ENCODE results near the gene NOD1.

- TF ChIP-seq CTCF (IDR thresholded peaks at IDR 0.05; ENCODE audit: insufficient read depth, low read length) (no peak), POLR2AphosphoS5 (IDR thresholded peaks at IDR 0.05; ENCODE audit: low read depth) (no peak), GABPA (IDR thresholded peaks at IDR 0.05; ENCODE audit: low read depth) (no peak), REST (IDR thresholded peaks at IDR 0.05; ENCODE audit: insufficient replicate concordance, low read depth) (no peak), SPI1 (IDR thresholded peaks at IDR 0.05; ENCODE audit: borderline replicate concordance, low read depth) (no peak)
Observed at GRCh38 chr7:30513762-30514161, 35.2 kb upstream of the NOD1 start.
